Fibroblast of pulmonary artery (primary cell): ENCODE results near the gene DACH2.

Source experiments
- DNase-seq: peaks from one replicate; pipeline ENCODE4 v3.0.0-alpha.2; 2010; ENCODE audit warnings: low read depth
- H3K4me3 ChIP-seq: replicated peaks from 2 replicates; pipeline ENCODE4 v1.5.1; 2011; ENCODE audit warnings: low read depth, mild to moderate bottlenecking, control low read depth, low read length, moderate library complexity
- TF ChIP-seq, protein P1 (sequence below): IDR thresholded peaks from 2 replicates; pipeline ENCODE4 v1.5.1; 2011; ENCODE audit warnings: mild to moderate bottlenecking, control low read depth, low read length, inconsistent platforms; ENCODE audit errors: missing control alignments

Gene DACH2

DNA sequence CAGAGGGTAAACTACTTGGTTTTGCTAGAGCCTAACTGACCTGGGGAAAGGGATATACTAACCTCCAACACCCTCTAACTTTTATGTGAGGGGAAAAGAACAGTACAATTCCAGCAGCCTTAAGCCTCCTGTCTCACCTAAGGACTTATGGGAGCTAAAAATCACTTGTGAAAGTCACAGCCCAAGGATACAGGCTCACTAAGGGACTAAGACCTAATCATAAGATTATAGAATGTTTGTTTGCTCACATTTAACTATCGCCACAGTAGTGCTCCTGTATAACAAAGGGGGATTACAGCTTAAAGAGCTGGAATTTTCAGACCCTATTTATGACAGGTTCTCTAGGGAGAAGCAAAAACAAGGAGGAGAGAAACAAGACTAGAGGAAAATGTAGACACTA lies 548.7 kb downstream of the DACH2 start:
- no peak for DNase-seq
- no peak overlapping the region for H3K4me3 ChIP-seq
- TF ChIP-seq, protein P1, sequence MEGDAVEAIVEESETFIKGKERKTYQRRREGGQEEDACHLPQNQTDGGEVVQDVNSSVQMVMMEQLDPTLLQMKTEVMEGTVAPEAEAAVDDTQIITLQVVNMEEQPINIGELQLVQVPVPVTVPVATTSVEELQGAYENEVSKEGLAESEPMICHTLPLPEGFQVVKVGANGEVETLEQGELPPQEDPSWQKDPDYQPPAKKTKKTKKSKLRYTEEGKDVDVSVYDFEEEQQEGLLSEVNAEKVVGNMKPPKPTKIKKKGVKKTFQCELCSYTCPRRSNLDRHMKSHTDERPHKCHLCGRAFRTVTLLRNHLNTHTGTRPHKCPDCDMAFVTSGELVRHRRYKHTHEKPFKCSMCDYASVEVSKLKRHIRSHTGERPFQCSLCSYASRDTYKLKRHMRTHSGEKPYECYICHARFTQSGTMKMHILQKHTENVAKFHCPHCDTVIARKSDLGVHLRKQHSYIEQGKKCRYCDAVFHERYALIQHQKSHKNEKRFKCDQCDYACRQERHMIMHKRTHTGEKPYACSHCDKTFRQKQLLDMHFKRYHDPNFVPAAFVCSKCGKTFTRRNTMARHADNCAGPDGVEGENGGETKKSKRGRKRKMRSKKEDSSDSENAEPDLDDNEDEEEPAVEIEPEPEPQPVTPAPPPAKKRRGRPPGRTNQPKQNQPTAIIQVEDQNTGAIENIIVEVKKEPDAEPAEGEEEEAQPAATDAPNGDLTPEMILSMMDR, result no peak

DNA sequence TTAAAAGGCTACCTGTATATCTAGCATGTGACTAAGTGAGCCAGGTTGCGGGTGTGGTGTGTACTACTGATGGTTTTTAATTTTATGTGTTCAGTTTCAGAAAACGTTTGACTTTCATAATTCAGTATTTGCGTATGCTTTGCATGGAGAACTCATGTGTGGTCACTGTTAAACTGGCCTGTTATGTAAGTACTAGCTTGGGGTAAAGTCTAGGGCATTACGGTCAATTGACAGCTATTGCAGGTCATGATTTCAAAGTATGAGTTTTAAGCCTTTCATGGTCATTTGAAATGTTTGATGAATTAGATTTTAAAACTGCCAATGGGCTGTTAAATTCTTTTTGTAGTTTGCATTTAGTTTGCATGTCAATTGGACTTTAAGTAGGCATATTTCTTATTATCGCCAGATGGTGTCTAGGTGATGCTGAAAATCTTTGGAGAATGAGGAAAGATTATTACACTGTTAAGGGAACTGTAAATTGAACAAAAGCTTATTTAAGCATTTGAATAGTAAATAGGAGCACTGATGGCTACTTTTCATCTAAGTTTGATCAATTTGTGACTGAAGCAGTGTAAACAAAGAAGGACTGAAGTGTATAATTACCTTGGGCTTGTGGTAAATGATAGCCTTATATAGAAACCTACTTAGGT lies 563.4 kb downstream of the DACH2 start:
- DNase-seq, result no peak
- TF ChIP-seq, protein P1, result no peak
- no peak overlapping the region for H3K4me3 ChIP-seq

- no peak for DNase-seq
- H3K4me3 ChIP-seq, result no peak overlapping the region
- TF ChIP-seq, protein P1, result no peak
Observed at GRCh38 chrX:86714441-86714840, 566.2 kb downstream of the DACH2 start.

- no peak for DNase-seq
- H3K4me3 ChIP-seq, result no peak overlapping the region
- TF ChIP-seq, protein P1, result no peak
Observed at GRCh38 chrX:86724277-86724676, 576.0 kb downstream of the DACH2 start.

DNA sequence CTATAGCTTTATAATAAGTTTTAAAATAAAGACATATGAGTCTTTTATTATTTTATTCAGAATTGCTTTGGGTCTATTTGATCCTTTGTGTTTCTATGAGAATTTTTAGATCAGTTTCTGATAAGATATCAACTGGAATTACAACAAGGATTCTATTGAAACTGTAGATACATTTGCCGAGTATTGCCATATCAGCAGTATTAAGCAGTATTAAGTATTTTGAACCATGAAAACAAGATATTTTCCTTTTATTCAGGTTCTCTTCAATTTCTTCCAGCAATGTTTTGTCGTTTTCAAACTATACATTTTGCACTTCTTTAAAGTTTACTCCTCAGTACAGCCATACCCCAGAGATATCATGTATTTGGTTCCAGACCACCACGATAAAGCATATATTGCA lies 598.8 kb downstream of the DACH2 start:
- H3K4me3 ChIP-seq, result no peak overlapping the region
- TF ChIP-seq, protein P1, result no peak
- DNase-seq, result no peak

GRCh38 chrX:86805241-86805640 lies 657.0 kb downstream of the DACH2 start:
- DNase-seq, result no peak
- TF ChIP-seq, protein P1, result no peak
- H3K4me3 ChIP-seq, result no peak overlapping the region

- H3K4me3 ChIP-seq, result no peak overlapping the region
- TF ChIP-seq, protein P1, result peak; percentile 6
- DNase-seq, result no peak
Observed at GRCh38 chrX:86806786-86807185, 658.5 kb downstream of the DACH2 start.
